Hepatocyte (in vitro differentiated cells): Measurements from ENCODE around the gene PIAS1.

Experiments used
- CTCF ChIP-seq: fragments of 200-600 bp; sonication (generic); IDR thresholded peaks from 2 replicates; pipeline ENCODE4 v1.5.1; 2016; ENCODE audit warnings: antibody characterized with exemption, mild to moderate bottlenecking; ENCODE audit not compliant: poor library complexity
- EZH2 ChIP-seq: fragments of 200-600 bp; sonication (generic); IDR thresholded peaks from 2 replicates; pipeline ENCODE4 v1.6.1; 2016; ENCODE audit warnings: antibody characterized with exemption, mild to moderate bottlenecking, borderline replicate concordance

- TF ChIP-seq EZH2 (no peak), CTCF (no peak)
These were observed 147.2 kb downstream of the PIAS1 start for GRCh38 chr15:68201153-68201878.
